Posterior vena cava (tissue), 2 donors: ENCODE results near the gene SNX12. TPM values are rescaled to one million over a fixed set of nuclear protein-coding genes. Genes with fewer than 3 reads are reported as not detected.
"Not testable (repeated sequence)": the region's sequence is repeated elsewhere in the genome, so short reads cannot be mapped to it uniquely, and the experiment has no call there.

Experiments
- DNase-seq: peaks from one replicate; pipeline ENCODE4 v3.0.0-alpha.2; 2020; ENCODE audit warnings: low spot score
- intact Hi-C, 2 donors: fragments of 100-400 bp; cut with DNase I; formaldehyde crosslinking; loops; one replicate each; pipeline versions ENCODE4 v1.14.1 to v1.14.2; 2022 to 2023
- total RNA-seq, 2 donors: library from RNA; stranded (reverse); fragmentation: NEBNext Ultra II Directional; extraction: Animal tissue kit (Norgen Biotek cat#: 25700); gene quantifications; one replicate each; pipeline ENCODE4 v1.2.1, GENCODE V29; 2021
- donor health status: DM: yes; HTN: yes; CAD: no.
- donor health status: DM: yes; HTN: yes; CAD: no.

The SNX12 gene
- total RNA-seq, 2 donors from 2014 or later = 54.6 to 59.3 TPM

DNA sequence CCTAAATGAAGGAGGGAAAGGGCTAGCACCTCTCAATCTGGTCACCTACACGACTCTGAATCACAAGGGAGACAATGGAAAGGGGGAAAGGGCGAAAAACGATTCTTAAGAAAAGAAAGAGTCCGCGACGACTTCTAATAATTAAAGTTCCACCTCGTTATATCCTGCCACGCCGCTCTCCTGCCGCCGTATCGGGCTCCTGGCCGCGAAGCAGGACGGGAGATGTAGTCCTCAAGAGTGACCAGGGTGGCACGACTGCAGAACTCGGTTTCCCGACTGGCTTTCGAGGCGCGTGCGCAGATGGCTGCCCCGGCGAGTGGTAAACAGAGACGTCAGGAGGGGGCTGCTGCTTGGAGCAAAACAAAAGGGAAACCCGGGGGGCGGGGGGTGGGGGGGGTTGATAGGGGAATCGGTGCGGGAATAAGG, 27.4 kb upstream of the SNX12 start, which contains the start of gene FOXO4:
Gene FOXO4, plus strand, starts transcription at position 297 of the 426 bp plus-strand sequence. CDS start 678 bp downstream, outside the sequence.
- peak; percentile 96 for DNase-seq
- intact Hi-C loops = no loop called here

- intact Hi-C loops = no loop called here
These were observed 26.9 kb upstream of the SNX12 start for GRCh38 chrX:71095033-71095432.

GRCh38 chrX:71091263-71091662, 23.1 kb upstream of the SNX12 start:
- intact Hi-C loops = no loop called here
- no peak for DNase-seq

More at GRCh38 chrX:71095033-71095432, 26.9 kb upstream of the SNX12 start:
- DNase-seq = no peak

GRCh38 chrX:71085900-71086299, 17.8 kb upstream of the SNX12 start:
- intact Hi-C loops = no loop called here
- DNase-seq = no peak

DNA sequence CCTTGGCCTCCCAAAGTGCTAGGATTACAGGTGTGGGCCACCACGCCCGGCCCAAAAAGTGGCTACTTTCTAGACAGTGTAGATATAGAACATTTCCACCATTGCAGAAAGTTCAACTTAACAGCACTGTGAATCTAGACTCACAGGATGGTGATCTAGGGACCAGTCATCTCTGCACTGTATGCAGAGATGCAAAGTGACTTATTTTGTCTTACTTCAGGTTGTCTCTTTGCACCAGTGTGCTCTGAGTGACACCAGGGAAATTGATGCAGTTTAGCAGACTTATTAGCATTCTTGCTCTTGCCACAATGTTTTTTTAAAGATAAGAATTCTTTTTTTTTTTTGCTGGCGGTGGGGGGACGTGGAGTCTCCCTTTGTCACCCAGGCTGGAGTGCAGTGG, 14.7 kb upstream of the SNX12 start:
- intact Hi-C loops = no loop called here
- DNase-seq = no peak

GRCh38 chrX:71082124-71082647, 14.1 kb upstream of the SNX12 start:
- DNase-seq = no peak
- intact Hi-C loops = no loop called here

GRCh38 chrX:71081330-71082123, 13.4 kb upstream of the SNX12 start:
- intact Hi-C loops = no loop called here
- no peak for DNase-seq

DNA sequence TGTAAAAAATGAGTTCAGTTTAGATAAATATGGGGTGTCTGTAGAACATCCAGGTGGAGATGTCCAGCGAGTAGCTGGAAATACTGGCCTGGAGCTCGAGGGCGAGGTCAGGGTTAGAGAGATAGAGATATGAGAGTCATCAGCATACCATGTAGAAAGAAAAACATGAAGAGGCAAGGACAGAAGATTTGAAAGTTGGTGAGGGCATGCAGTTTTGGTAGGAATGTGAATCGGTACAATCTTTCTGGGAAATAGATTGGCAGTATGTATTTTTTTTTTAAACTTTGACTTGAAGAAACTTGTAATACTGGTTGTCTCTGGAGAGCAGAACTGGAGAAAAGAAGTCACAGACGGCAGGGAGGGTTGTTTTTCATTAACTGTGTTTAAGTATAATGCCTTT, 2.4 kb upstream of the SNX12 start:
- no peak for DNase-seq
- intact Hi-C loops = no loop called here

DNA sequence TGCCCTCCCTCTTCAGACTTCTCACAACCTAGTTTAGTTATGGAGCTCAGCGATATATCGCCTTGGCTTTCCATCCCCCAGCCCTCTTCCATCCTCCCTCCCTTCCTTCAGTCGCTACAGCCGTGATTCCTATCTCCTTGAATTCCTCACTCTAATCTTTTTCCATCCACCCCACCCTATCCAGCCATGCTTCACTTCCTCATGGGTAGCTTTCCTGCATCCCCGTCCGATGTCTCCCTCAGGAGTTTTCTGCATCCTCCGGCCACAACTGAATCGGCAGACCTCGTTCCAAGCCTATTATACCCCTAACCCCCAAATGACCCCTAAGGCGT, 456 bp downstream of the SNX12 start:
- no peak for DNase-seq
- intact Hi-C loops = no loop called here

DNA sequence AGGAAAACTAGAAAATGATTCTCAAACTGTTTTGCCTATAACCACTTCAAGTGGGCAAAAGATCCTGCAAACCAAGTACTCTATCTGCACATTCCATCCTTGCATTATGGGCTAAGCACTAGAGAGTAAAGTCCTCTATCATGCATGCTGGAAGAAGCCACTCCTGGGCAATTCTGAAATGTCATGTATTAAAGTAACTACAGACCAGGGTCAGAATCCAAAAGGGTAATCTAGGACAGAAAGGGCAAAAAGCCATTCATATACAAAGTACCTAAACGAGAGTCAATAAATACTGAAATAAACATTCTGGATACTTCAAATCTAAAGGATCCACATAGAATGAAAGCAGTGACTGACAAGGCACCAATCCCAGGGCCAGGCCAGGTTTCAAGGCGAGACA, 1.0 kb downstream of the SNX12 start:
- DNase-seq = no peak
- intact Hi-C loops = no loop called here

DNA sequence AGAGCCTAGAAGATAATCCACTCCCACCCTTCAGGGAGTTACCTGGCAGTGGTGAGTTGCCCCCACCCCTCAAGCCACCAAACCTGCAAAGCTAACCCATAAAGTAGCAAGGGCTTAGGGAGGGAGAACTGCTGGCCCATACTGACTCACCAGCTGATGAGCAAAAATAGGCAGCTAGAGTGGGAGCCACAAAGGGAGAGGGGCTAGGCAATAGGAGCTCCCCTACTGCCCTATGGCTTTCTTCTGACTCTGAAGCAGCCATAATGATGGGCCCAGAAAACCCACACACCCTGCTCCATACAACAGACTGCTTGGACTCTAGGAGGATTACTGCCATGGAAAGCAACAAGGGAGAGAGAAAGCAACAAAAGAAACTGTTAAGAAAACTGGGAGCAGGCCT, 8.0 kb downstream of the SNX12 start:
- intact Hi-C loops = no loop called here
- no peak for DNase-seq

- intact Hi-C loops = no loop called here
- DNase-seq = no peak
These were observed 10.1 kb downstream of the SNX12 start for GRCh38 chrX:71057848-71058530.

DNA sequence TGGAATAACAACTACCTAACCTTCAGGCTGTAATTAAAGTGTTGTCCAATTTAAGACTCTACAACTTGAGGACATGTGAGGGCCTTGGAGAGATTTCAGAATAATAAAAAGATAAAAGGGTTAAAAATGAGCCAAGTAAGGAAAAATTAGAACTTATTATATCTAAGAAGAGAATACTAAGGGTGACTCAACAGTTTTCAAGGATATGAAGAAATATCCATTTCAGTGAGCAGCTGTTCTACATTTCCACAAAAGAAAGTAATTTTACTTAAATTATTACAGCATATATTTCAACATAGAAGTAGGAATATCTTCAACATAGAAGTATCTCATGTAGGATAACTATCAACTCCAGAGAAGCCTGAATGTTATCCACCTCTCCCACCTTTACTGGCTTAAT, 11.3 kb downstream of the SNX12 start:
- intact Hi-C loops = no loop called here
- no peak for DNase-seq

DNA sequence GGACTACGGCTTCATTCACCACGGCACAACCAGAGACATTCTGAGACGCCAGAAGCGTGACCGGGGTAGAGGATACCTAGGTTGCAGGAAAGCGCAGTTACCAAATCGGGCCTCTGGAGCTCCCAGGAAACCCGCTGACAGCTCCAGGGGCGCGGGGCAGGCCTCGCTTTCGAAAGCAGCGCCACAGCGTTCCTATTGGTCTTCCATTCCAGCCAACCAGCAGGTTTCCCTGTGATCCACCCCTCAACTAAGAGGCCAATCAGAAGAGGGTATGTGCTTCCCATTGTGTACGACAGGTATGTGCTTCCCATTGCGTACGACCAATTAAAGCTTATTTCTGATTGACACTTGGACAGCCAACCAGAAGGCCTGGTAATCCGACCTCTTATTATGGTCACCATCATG, 14.9 kb downstream of the SNX12 start:
- intact Hi-C loops = no loop called here

DNA sequence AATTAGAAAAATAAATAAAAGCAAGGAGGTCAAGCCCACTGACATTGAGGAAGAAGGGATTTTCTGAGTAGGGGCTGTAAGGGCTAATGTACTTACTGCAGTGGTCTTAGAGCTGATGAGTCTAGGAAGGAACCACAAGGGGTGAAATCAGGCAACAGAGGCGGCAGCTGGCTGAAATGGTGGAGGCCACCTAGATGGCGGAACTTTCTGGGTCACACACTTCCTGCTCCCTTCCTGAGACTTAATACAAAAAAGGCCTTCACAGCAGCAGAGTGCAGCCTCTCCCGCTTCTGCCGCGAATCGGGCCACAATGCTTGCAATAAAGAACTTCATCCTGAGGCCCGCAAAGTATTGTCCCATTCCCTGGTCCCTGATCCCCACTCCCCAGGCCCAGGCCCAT, 15.4 kb downstream of the SNX12 start:
- intact Hi-C loops = no loop called here
- no peak for DNase-seq

More for the DNA sequence above, 14.9 kb downstream of the SNX12 start:
- DNase-seq = no peak

DNA sequence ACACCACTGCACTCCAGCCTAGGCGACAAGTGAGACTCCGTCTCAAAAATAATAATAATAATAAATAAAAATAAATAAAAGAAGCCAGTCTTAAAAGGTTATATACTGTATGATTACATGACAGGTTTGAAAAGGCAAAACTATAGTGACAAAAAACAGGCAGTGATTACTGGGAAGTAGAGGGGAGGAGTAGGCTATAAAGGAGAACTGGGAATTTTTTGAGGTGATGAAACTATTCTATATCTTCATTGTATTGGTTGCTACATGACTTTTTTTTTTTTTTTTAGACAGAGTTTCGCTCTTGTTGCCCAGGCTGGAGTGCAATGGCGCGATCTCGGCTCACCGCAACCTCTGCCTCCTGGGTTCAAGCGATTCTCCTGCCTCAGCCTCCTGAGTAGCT, 20.2 kb downstream of the SNX12 start:
- DNase-seq, intact Hi-C loops: not testable (repeated sequence)

DNA sequence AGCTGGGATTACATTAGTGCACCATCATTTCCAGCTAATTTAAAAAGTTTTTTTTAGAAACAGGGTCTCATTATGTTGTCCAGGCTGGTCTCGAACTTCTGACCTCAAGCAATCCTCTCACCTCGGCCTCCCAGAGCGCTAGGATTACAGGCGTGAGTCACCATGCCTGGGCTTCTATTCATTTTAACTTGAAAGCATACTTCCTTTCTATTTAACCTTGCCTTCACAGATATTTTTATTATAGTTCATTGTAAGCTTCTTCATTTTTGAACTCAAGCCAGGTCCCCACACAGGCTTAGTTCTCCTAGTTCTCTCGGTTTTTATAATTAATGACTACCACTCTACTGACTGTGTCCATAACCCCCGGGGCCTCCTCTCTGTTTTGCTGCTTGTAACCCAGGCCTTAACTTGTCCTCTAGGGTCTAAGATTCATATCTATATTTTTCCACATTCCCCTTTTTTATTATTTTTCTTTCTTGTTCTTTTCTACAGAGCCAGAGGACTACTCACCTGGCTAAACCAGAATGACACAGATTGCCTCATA, 50.7 kb downstream of the SNX12 start:
- intact Hi-C loops = no loop called here
- no peak for DNase-seq
